Natural killer cell (primary cell): ENCODE data around the gene PDZRN4. TPM values are rescaled to one million over a fixed set of nuclear protein-coding genes. Genes with fewer than 3 reads are reported as not detected.

Experiments used
- ATAC-seq, 3 donors: fragments of 150-1000 bp in 2 of 3; fragments of 200-7000 bp in 1 of 3; cut with Tn5 transposase; 1 replicate in 1 of 3; 2 replicates in 2 of 3; pipeline ENCODE4 v1.10.0; 2021; ENCODE audit warnings: mild to moderate bottlenecking in 2 of 3, moderate library complexity in 2 of 3
- DNase-seq, 2 donors: peaks; one replicate each; pipeline versions ENCODE4 v3.0.0 to v3.0.0-alpha.2; 2013 to 2021; ENCODE audit warnings: mixed read lengths in 1 of 2
- H3K27ac ChIP-seq: one replicate; pipeline ENCODE4 v1.5.1; 2013; ENCODE audit warnings: mild to moderate bottlenecking, low read length
- H3K27me3 ChIP-seq: one replicate; pipeline ENCODE4 v1.6.1; 2013; ENCODE audit warnings: low read length; ENCODE audit not compliant: control insufficient read depth, insufficient read depth
- H3K36me3 ChIP-seq: one replicate; pipeline ENCODE4 v1.6.1; 2013; ENCODE audit warnings: low read length; ENCODE audit not compliant: control insufficient read depth, insufficient read depth
- H3K4me1 ChIP-seq: one replicate; pipeline ENCODE4 v1.6.1; 2013; ENCODE audit warnings: low read length; ENCODE audit not compliant: control insufficient read depth, insufficient read depth
- H3K4me3 ChIP-seq: one replicate; pipeline ENCODE4 v1.5.1; 2013; ENCODE audit warnings: low read length
- H3K9me3 ChIP-seq: one replicate; pipeline ENCODE4 v1.6.1; 2013; ENCODE audit warnings: low read length; ENCODE audit not compliant: control insufficient read depth, insufficient read depth
- H3K27ac Mint-ChIP-seq, 2 donors: one replicate each; pipeline ENCODE4 v1.8.0; 2022; ENCODE audit warnings: mild to moderate bottlenecking in 2 of 2, mixed read lengths in 2 of 2, moderate library complexity in 1 of 2
- H3K27me3 Mint-ChIP-seq, 2 donors: one replicate each; pipeline ENCODE4 v1.8.0; 2022; ENCODE audit warnings: low read depth in 2 of 2, mixed read lengths in 2 of 2
- H3K36me3 Mint-ChIP-seq: one replicate; pipeline ENCODE4 v1.8.0; 2022; ENCODE audit warnings: mixed read lengths
- H3K4me1 Mint-ChIP-seq, 2 donors: one replicate each; pipeline ENCODE4 v1.8.0; 2022; ENCODE audit warnings: mixed read lengths in 2 of 2
- H3K4me3 Mint-ChIP-seq: one replicate; pipeline ENCODE4 v1.8.0; 2022; ENCODE audit warnings: mild to moderate bottlenecking, moderate library complexity, mixed read lengths
- H3K9me3 Mint-ChIP-seq, 2 donors: one replicate each; pipeline ENCODE4 v1.8.0; 2022; ENCODE audit warnings: mixed read lengths in 2 of 2
- CTCF ChIP-seq: fragments of 200-600 bp; IDR thresholded peaks from one replicate; pipeline ENCODE4 v1.8.0; 2022; ENCODE audit warnings: antibody characterized with exemption
- WGBS: methylation state at CpG from one replicate; pipeline ENCODE4 v1.1.7; 2013; ENCODE audit warnings: missing lambda C conversion rate; ENCODE audit not compliant: insufficient coverage; 5-methylcytosine and 5-hydroxymethylcytosine counted together
- intact Hi-C: fragments of 100-400 bp; cut with micrococcal nuclease; formaldehyde crosslinking; loops from one replicate; pipeline ENCODE4 v1.14.2; 2022
- total RNA-seq, 4 donors: library from RNA; stranded (reverse); fragments of 120-200 nt in 1 of 4; gene quantifications; one replicate each; pipeline versions ENCODE4 v1.2.3 to v1.2.4, GENCODE V29; 2013 to 2022

PDZRN4 gene
- total RNA-seq, 3 donors from 2014 or later (not counting 1 experiment from before 2014, with no cell fraction given), result not detected

- Mint-ChIP-seq H3K4me3 (no peak overlapping the region), H3K27me3 (no peaks in the 10 kb centered on the region), H3K4me1 (no peaks in the 10 kb centered on the region), H3K36me3 (no peaks in the 10 kb centered on the region), H3K27ac (no peak overlapping the region), H3K9me3 (peaks cover 16% of the 10 kb centered on the region in 2 donors)
- no peaks in the 10 kb centered on the region for H3K27me3 ChIP-seq
- H3K9me3 ChIP-seq, result peaks cover 2% of the 10 kb centered on the region
- TF ChIP-seq CTCF, result no peak
- WGBS, result 96% methylated on average over 1 of the region's 1 CpG
- no peaks in the 10 kb centered on the region for H3K36me3 ChIP-seq
- ATAC-seq (no peak), DNase-seq (no peak)
- H3K27ac ChIP-seq, result no peak overlapping the region
- H3K4me1 ChIP-seq, result no peaks in the 10 kb centered on the region
- intact Hi-C loops, result no loop called here
- no peak overlapping the region for H3K4me3 ChIP-seq
Measured at GRCh38 chr12:41142376-41142775, 45.7 kb upstream of the PDZRN4 start.

- no peaks in the 10 kb centered on the region for H3K36me3 Mint-ChIP-seq
- H3K27ac Mint-ChIP-seq, result no peak overlapping the region
- 81% methylated on average over 3 of the region's 3 CpGs for WGBS
- Histone ChIP-seq H3K36me3 (no peaks in the 10 kb centered on the region), H3K27me3 (no peaks in the 10 kb centered on the region), H3K27ac (no peak overlapping the region), H3K4me3 (no peak overlapping the region), H3K9me3 (peaks cover 5% of the 10 kb centered on the region), H3K4me1 (no peaks in the 10 kb centered on the region)
- H3K4me3 Mint-ChIP-seq, result no peak overlapping the region
- no peaks in the 10 kb centered on the region for H3K27me3 Mint-ChIP-seq
- no peak for DNase-seq
- intact Hi-C loops, result no loop called here
- no peak for ATAC-seq
- H3K4me1 Mint-ChIP-seq, result no peaks in the 10 kb centered on the region
- no peak for TF ChIP-seq CTCF
- H3K9me3 Mint-ChIP-seq, result peaks cover 5 to 11% of the 10 kb centered on the region in 2 donors
Measured at GRCh38 chr12:41151793-41152192, 36.3 kb upstream of the PDZRN4 start.

- Mint-ChIP-seq H3K4me3 (no peak overlapping the region), H3K9me3 (peaks cover 3 to 5% of the 10 kb centered on the region in 2 donors), H3K4me1 (no peaks in the 10 kb centered on the region), H3K27ac (no peak overlapping the region), H3K27me3 (no peaks in the 10 kb centered on the region), H3K36me3 (no peaks in the 10 kb centered on the region)
- TF ChIP-seq CTCF, result no peak
- ATAC-seq (no peak), DNase-seq (no peak)
- Histone ChIP-seq H3K9me3 (no peaks in the 10 kb centered on the region), H3K36me3 (no peaks in the 10 kb centered on the region), H3K4me3 (no peak overlapping the region), H3K27ac (no peak overlapping the region), H3K27me3 (no peaks in the 10 kb centered on the region), H3K4me1 (no peaks in the 10 kb centered on the region)
- WGBS, result 96% methylated on average over 5 of the region's 5 CpGs
- intact Hi-C loops, result no loop called here
Measured at GRCh38 chr12:41162461-41162860, 25.7 kb upstream of the PDZRN4 start.

- Mint-ChIP-seq H3K27ac (no peak overlapping the region), H3K36me3 (no peaks in the 10 kb centered on the region)
- 92% methylated on average over 1 of the region's 1 CpG for WGBS
Measured at GRCh38 chr12:41167701-41168100, 20.4 kb upstream of the PDZRN4 start.

More at GRCh38 chr12:41167701-41168100, 20.4 kb upstream of the PDZRN4 start:
- no peak overlapping the region for H3K4me3 Mint-ChIP-seq
- no peak overlapping the region for H3K27ac ChIP-seq
- no peak overlapping the region for H3K4me3 ChIP-seq
- intact Hi-C loops, result no loop called here
- no peak for TF ChIP-seq CTCF
- no peaks in the 10 kb centered on the region for H3K27me3 Mint-ChIP-seq
- H3K9me3 Mint-ChIP-seq, result peaks cover 5 to 10% of the 10 kb centered on the region in 2 donors
- DNase-seq, result no peak
- no peaks in the 10 kb centered on the region for H3K4me1 Mint-ChIP-seq
- no peaks in the 10 kb centered on the region for H3K27me3 ChIP-seq
- H3K9me3 ChIP-seq, result no peaks in the 10 kb centered on the region
- no peak for ATAC-seq
- H3K36me3 ChIP-seq, result no peaks in the 10 kb centered on the region
- H3K4me1 ChIP-seq, result no peaks in the 10 kb centered on the region
